Transverse colon (tissue), 4 donors: ENCODE results near the gene CEP250.

Source experiments
- CTCF ChIP-seq, 5 experiments: fragments of 200-600 bp in 3 of 5; fragments of 450-650 bp in 2 of 5; sonication (generic) in 3 of 5; IDR thresholded peaks; 1 replicate in 2 of 5; 2 replicates in 3 of 5; pipeline ENCODE4 v1.5.1; 2016 to 2017; ENCODE audit warnings: antibody characterized with exemption in 5 of 5, inconsistent platforms in 3 of 5, mild to moderate bottlenecking in 2 of 5, moderate library complexity in 1 of 5
- POLR2A ChIP-seq: fragments of 450-650 bp; IDR thresholded peaks from one replicate; pipeline ENCODE4 v1.6.1; 2016; ENCODE audit warnings: antibody characterized with exemption, mild to moderate bottlenecking, moderate library complexity
- POLR2AphosphoS5 ChIP-seq, 3 donors: sonication (generic); formaldehyde crosslinking; IDR thresholded peaks; one replicate each; pipeline ENCODE4 v1.6.1; 2016; ENCODE audit warnings: antibody characterized with exemption in 3 of 3

DNA sequence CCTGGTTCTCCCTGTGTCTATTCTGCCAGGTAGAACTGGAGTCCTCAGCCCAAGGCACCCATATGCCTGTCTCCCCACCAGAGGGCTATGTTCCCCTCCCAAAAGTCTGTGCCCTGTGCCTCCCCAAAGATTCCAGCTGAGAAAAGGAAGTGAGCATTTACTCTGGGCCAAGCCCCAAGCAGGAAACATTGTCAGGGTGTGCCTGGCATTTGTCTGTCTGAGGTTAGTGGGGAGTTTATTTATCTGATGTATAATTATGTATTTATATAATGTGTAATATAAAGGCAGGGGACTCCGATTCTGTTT is 23.0 kb upstream of the CEP250 start:
- TF ChIP-seq POLR2A (no peak), CTCF (IDR thresholded peaks at IDR 0.05) (no peak), POLR2AphosphoS5 (IDR thresholded peaks at IDR 0.05) (no peak)
